ENCODE measurements around the gene TRAPPC6A.

Gene TRAPPC6A

GRCh38 chr19:45135176-45135885, 42.7 kb downstream of the TRAPPC6A start:
- TF ChIP-seq CTCF (IDR thresholded peaks at IDR 0.05; ENCODE audit: borderline replicate concordance, control extremely low read depth, extremely low read depth, insufficient read depth, missing control alignments) = no peak
- in situ Hi-C loops (cut with MboI; ENCODE audit: low sequenced_read_pairs, unreplicated experiment) = no loop called here
- DNase-seq (ENCODE audit: low spot score) = no peak

GRCh38 chr19:45133661-45134060, 44.4 kb downstream of the TRAPPC6A start:
- no peak for DNase-seq (ENCODE audit: low spot score)
- in situ Hi-C loops (cut with MboI; ENCODE audit: low sequenced_read_pairs, unreplicated experiment) = no loop called here
- TF ChIP-seq CTCF (IDR thresholded peaks at IDR 0.05; ENCODE audit: borderline replicate concordance, control extremely low read depth, extremely low read depth, insufficient read depth, missing control alignments) = no peak

GRCh38 chr19:45130888-45131615, 47.0 kb downstream of the TRAPPC6A start:
- TF ChIP-seq CTCF (IDR thresholded peaks at IDR 0.05; ENCODE audit: borderline replicate concordance, control extremely low read depth, extremely low read depth, insufficient read depth, missing control alignments) = peak; percentile 43
- in situ Hi-C loops (cut with MboI; ENCODE audit: low sequenced_read_pairs, unreplicated experiment) = no loop called here
- no peak for DNase-seq (ENCODE audit: low spot score)

GRCh38 chr19:45130236-45130635, 47.8 kb downstream of the TRAPPC6A start:
- no peak for TF ChIP-seq CTCF (IDR thresholded peaks at IDR 0.05; ENCODE audit: borderline replicate concordance, control extremely low read depth, extremely low read depth, insufficient read depth, missing control alignments)
- in situ Hi-C loops (cut with MboI; ENCODE audit: low sequenced_read_pairs, unreplicated experiment) = no loop called here
- DNase-seq (ENCODE audit: low spot score) = no peak

- TF ChIP-seq CTCF (IDR thresholded peaks at IDR 0.05; ENCODE audit: borderline replicate concordance, control extremely low read depth, extremely low read depth, insufficient read depth, missing control alignments) = no peak
- in situ Hi-C loops (cut with MboI; ENCODE audit: low sequenced_read_pairs, unreplicated experiment) = no loop called here
- no peak for DNase-seq (ENCODE audit: low spot score)
These were observed 49.2 kb downstream of the TRAPPC6A start for GRCh38 chr19:45128806-45129205.

GRCh38 chr19:45128146-45128545, 49.9 kb downstream of the TRAPPC6A start:
- no peak for DNase-seq (ENCODE audit: low spot score)
- TF ChIP-seq CTCF (IDR thresholded peaks at IDR 0.05; ENCODE audit: borderline replicate concordance, control extremely low read depth, extremely low read depth, insufficient read depth, missing control alignments) = no peak
- in situ Hi-C loops (cut with MboI; ENCODE audit: low sequenced_read_pairs, unreplicated experiment) = no loop called here
